Colonic mucosa (tissue), 4 donors: ENCODE results near the gene STEAP2. TPM values are rescaled to one million over a fixed set of nuclear protein-coding genes. Genes with fewer than 3 reads are reported as not detected.
A peak's percentile ranks its signal among the peaks of the same experiment; 100 is the strongest.

Source experiments
- DNase-seq: peaks from one replicate; pipeline ENCODE4 v3.0.0-alpha.2; 2020
- H3K27ac ChIP-seq: fragments of 200-600 bp; one replicate; pipeline ENCODE4 v1.8.0; 2021
- H3K27me3 ChIP-seq: fragments of 200-600 bp; one replicate; pipeline ENCODE4 v1.8.0; 2021
- H3K36me3 ChIP-seq: fragments of 200-600 bp; one replicate; pipeline ENCODE4 v1.8.0; 2021
- H3K4me1 ChIP-seq: fragments of 200-600 bp; one replicate; pipeline ENCODE4 v1.8.0; 2021; ENCODE audit warnings: mild to moderate bottlenecking
- H3K4me3 ChIP-seq: fragments of 200-600 bp; one replicate; pipeline ENCODE4 v1.8.0; 2021
- H3K9ac ChIP-seq, 2 donors: one replicate each; pipeline ENCODE4 v1.7.0; 2013; ENCODE audit warnings: control low read depth in 2 of 2, low read depth in 2 of 2, low read length in 2 of 2
- H3K9me3 ChIP-seq: fragments of 200-600 bp; one replicate; pipeline ENCODE4 v1.8.0; 2021
- intact Hi-C: fragments of 100-400 bp; cut with DNase I; formaldehyde crosslinking; loops from one replicate; pipeline ENCODE4 v1.14.1; 2022
- total RNA-seq, 2 donors: library from RNA; stranded (reverse); fragmentation: NEBNext Ultra II Directional in 1 of 2; extraction: Animal tissue kit (Norgen Biotek cat#: 25700) in 1 of 2; gene quantifications; one replicate each; pipeline ENCODE4 v1.2.1, GENCODE V29; 2021
- TF ChIP-seq, protein P1 (sequence below): fragments of 200-600 bp; IDR thresholded peaks from one replicate; pipeline ENCODE4 v1.8.0; 2022; ENCODE audit warnings: antibody characterized with exemption, mild to moderate bottlenecking
- donor health status: healthy.
- donor health status: DM: no; HTN: no; CAD: no.
- donor health status: DM: no; HTN: no; CAD: no.

Gene STEAP2
- total RNA-seq, 2 donors from 2014 or later = 19.7 to 27.3 TPM

GRCh38 chr7:90232430-90232829 lies 20.9 kb downstream of the STEAP2 start:
- Histone ChIP-seq H3K4me1 (no peaks in the 10 kb centered on the region), H3K9me3 (no peaks in the 10 kb centered on the region), H3K36me3 (no peaks in the 10 kb centered on the region), H3K27ac (no peak overlapping the region), H3K9ac (no peak overlapping the region), H3K27me3 (no peaks in the 10 kb centered on the region), H3K4me3 (no peak overlapping the region)
- intact Hi-C loops = no loop called here
- TF ChIP-seq, protein P1, sequence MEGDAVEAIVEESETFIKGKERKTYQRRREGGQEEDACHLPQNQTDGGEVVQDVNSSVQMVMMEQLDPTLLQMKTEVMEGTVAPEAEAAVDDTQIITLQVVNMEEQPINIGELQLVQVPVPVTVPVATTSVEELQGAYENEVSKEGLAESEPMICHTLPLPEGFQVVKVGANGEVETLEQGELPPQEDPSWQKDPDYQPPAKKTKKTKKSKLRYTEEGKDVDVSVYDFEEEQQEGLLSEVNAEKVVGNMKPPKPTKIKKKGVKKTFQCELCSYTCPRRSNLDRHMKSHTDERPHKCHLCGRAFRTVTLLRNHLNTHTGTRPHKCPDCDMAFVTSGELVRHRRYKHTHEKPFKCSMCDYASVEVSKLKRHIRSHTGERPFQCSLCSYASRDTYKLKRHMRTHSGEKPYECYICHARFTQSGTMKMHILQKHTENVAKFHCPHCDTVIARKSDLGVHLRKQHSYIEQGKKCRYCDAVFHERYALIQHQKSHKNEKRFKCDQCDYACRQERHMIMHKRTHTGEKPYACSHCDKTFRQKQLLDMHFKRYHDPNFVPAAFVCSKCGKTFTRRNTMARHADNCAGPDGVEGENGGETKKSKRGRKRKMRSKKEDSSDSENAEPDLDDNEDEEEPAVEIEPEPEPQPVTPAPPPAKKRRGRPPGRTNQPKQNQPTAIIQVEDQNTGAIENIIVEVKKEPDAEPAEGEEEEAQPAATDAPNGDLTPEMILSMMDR = no peak
- DNase-seq = no peak

DNA sequence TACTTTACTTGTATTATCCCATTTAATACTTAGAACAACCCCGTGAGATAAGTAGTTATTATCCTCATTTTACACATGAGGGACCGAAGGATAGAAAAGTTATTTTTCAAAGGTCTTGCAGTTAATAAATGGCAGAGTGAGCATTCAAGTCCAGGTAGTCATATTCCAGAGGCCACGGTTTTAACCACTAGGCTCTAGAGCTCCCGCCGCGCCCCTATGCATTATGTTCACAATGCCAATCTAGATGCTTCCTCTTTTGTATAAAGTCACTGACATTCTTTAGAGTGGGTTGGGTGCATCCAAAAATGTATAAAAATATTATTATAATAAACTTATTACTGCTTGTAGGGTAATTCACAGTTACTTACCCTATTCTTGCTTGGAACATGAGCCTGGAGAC lies 22.0 kb downstream of the STEAP2 start:
- Histone ChIP-seq H3K27me3 (no peaks in the 10 kb centered on the region), H3K27ac (no peak overlapping the region), H3K9me3 (no peaks in the 10 kb centered on the region), H3K4me3 (no peak overlapping the region), H3K36me3 (no peaks in the 10 kb centered on the region), H3K9ac (no peak overlapping the region), H3K4me1 (no peaks in the 10 kb centered on the region)
- DNase-seq = no peak
- TF ChIP-seq, protein P1 = no peak
- intact Hi-C loops = no loop called here

GRCh38 chr7:90236721-90237289 lies 25.3 kb downstream of the STEAP2 start:
- Histone ChIP-seq H3K4me1 (no peaks in the 10 kb centered on the region), H3K9ac (no peak overlapping the region), H3K4me3 (no peak overlapping the region), H3K27me3 (no peaks in the 10 kb centered on the region), H3K9me3 (no peaks in the 10 kb centered on the region), H3K36me3 (no peaks in the 10 kb centered on the region), H3K27ac (no peak overlapping the region)
- TF ChIP-seq, protein P1 = no peak
- intact Hi-C loops = no loop called here
- peak; percentile 48 for DNase-seq

- DNase-seq = no peak
- H3K9ac ChIP-seq = no peak overlapping the region
- H3K4me1 ChIP-seq = no peaks in the 10 kb centered on the region
- H3K27me3 ChIP-seq = no peaks in the 10 kb centered on the region
- intact Hi-C loops = no loop called here
- TF ChIP-seq, protein P1 = no peak
- no peak overlapping the region for H3K4me3 ChIP-seq
- H3K9me3 ChIP-seq = no peaks in the 10 kb centered on the region
- H3K27ac ChIP-seq = no peak overlapping the region
- H3K36me3 ChIP-seq = no peaks in the 10 kb centered on the region
These were observed 26.5 kb downstream of the STEAP2 start for GRCh38 chr7:90238022-90238421.

DNA sequence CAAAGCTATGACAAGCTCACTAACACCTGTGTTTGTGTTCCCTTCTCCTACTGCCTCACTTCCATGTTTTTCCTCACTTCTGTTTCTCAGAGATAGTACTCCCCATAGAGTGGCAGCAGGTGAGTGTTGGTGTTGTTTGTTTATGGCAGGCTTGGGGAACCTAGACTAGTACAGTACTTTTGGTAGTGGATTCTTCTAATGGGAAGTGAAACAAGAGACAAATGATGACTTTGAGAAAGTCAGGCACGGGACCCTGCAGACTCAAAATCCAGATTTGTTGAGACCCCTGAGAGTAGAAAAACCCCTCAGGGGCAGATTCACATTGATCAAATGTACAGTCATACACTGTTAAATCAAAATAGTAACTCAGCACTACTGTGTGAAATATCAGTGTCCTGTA lies 27.0 kb downstream of the STEAP2 start:
- H3K27ac ChIP-seq = no peak overlapping the region
- no peak overlapping the region for H3K9ac ChIP-seq
- H3K4me1 ChIP-seq = no peaks in the 10 kb centered on the region
- H3K4me3 ChIP-seq = no peak overlapping the region
- H3K9me3 ChIP-seq = no peaks in the 10 kb centered on the region
- H3K36me3 ChIP-seq = no peaks in the 10 kb centered on the region
- no peaks in the 10 kb centered on the region for H3K27me3 ChIP-seq
- TF ChIP-seq, protein P1 = no peak
- no peak for DNase-seq
- intact Hi-C loops = no loop called here
